Neural crest cell (in vitro differentiated cells): Measurements from ENCODE around the gene NR4A2. TPM values are rescaled to one million over a fixed set of nuclear protein-coding genes. Genes with fewer than 3 reads are reported as not detected.

Experiments used
- DNase-seq: peaks from one replicate; pipeline ENCODE4 v3.0.0; 2021; ENCODE audit warnings: low read depth, mixed read lengths, low spot score
- H3K27ac Mint-ChIP-seq: one replicate; pipeline ENCODE4 v1.8.0; 2021; ENCODE audit warnings: mild to moderate bottlenecking, mixed read lengths; ENCODE audit not compliant: unreplicated experiment
- H3K27me3 Mint-ChIP-seq: 2 replicates; pipeline ENCODE4 v1.8.0; 2021; ENCODE audit warnings: low read depth, mild to moderate bottlenecking, mixed read lengths
- H3K36me3 Mint-ChIP-seq: 2 replicates; pipeline ENCODE4 v1.8.0; 2021; ENCODE audit warnings: low read depth, mild to moderate bottlenecking, mixed read lengths
- H3K4me1 Mint-ChIP-seq: 2 replicates; pipeline ENCODE4 v1.8.0; 2021; ENCODE audit warnings: mixed read lengths
- H3K4me3 Mint-ChIP-seq: one replicate; pipeline ENCODE4 v1.8.0; 2021; ENCODE audit warnings: mild to moderate bottlenecking, mixed read lengths
- H3K9me3 Mint-ChIP-seq: 2 replicates; pipeline ENCODE4 v1.8.0; 2021; ENCODE audit warnings: mixed read lengths
- CTCF ChIP-seq: fragments of 200-600 bp; sonication (generic); conservative IDR thresholded peaks from 2 replicates; pipeline ENCODE4 v1.5.0; 2021; ENCODE audit warnings: antibody characterized with exemption, mild to moderate bottlenecking
- total RNA-seq: library from RNA; stranded (reverse); gene quantifications from 2 replicates; pipeline ENCODE4 v1.2.1, GENCODE V29; 2021

The NR4A2 gene
- total RNA-seq, 1 donor from 2014 or later, result 7.9 TPM

- peaks cover 2% of the 10 kb centered on the region for H3K27me3 Mint-ChIP-seq
- H3K9me3 Mint-ChIP-seq, result no peaks in the 10 kb centered on the region
- peak overlapping the region; percentile 97 for H3K27ac Mint-ChIP-seq
- no peak for TF ChIP-seq CTCF
- DNase-seq, result no peak
- peaks cover 53% of the 10 kb centered on the region for H3K4me1 Mint-ChIP-seq
- peak overlapping the region; percentile 91 for H3K4me3 Mint-ChIP-seq
- H3K36me3 Mint-ChIP-seq, result no peaks in the 10 kb centered on the region
Observed at GRCh38 chr2:156343096-156343939, 10.8 kb upstream of the NR4A2 start.

GRCh38 chr2:156342254-156343095 lies 10.0 kb upstream of the NR4A2 start:
- Mint-ChIP-seq H3K27ac (peak overlapping the region; percentile 97), H3K9me3 (no peaks in the 10 kb centered on the region), H3K4me3 (peak overlapping the region; percentile 92), H3K36me3 (no peaks in the 10 kb centered on the region), H3K4me1 (peaks cover 55% of the 10 kb centered on the region), H3K27me3 (peaks cover 2% of the 10 kb centered on the region)
- peak; percentile 84 for DNase-seq
- no peak for TF ChIP-seq CTCF

GRCh38 chr2:156341452-156342253 lies 9.1 kb upstream of the NR4A2 start:
- Mint-ChIP-seq H3K9me3 (no peaks in the 10 kb centered on the region), H3K36me3 (no peaks in the 10 kb centered on the region), H3K4me3 (peak overlapping the region; percentile 92), H3K27ac (peak overlapping the region; percentile 94), H3K27me3 (peaks cover 2% of the 10 kb centered on the region), H3K4me1 (peaks cover 55% of the 10 kb centered on the region)
- peak; percentile 76 for DNase-seq
- no peak for TF ChIP-seq CTCF

GRCh38 chr2:156340804-156341451 lies 8.4 kb upstream of the NR4A2 start:
- Mint-ChIP-seq H3K9me3 (no peaks in the 10 kb centered on the region), H3K36me3 (no peaks in the 10 kb centered on the region), H3K27me3 (peaks cover 2% of the 10 kb centered on the region), H3K4me1 (peaks cover 55% of the 10 kb centered on the region), H3K27ac (peak overlapping the region; percentile 94), H3K4me3 (peak overlapping the region; percentile 92)
- no peak for TF ChIP-seq CTCF
- peak; percentile 22 for DNase-seq

DNA sequence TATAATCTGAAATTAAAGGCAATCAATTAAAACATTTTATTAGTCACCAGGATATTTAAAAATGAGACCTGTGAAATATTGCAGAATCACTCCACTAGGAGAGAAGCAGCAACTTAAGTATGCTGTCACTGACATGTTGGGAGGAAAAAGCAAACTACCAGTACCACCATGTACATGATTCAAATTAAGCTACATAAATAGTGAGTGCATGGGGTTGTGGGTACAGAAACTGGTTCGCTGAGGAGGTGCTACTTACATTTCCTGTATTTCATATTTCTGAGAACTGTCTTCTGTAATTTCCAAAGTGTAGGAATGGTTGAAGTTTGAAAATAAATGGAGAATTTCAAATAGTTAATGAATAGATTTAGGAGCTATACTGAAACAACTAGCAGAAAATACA lies 7.9 kb upstream of the NR4A2 start:
- no peaks in the 10 kb centered on the region for H3K9me3 Mint-ChIP-seq
- peak overlapping the region; percentile 92 for H3K4me3 Mint-ChIP-seq
- peaks cover 56% of the 10 kb centered on the region for H3K4me1 Mint-ChIP-seq
- no peak overlapping the region for H3K27ac Mint-ChIP-seq
- peaks cover 2% of the 10 kb centered on the region for H3K27me3 Mint-ChIP-seq
- H3K36me3 Mint-ChIP-seq, result no peaks in the 10 kb centered on the region
- DNase-seq, result no peak
- no peak for TF ChIP-seq CTCF
